Neural progenitor cell (in vitro differentiated cells): ENCODE data around the gene ARHGAP26.

Experiments used
- CTCF ChIP-seq: fragments of 200-600 bp; sonication (generic); IDR thresholded peaks from 2 replicates; pipeline ENCODE4 v1.5.1; 2017; ENCODE audit warnings: antibody characterized with exemption, mild to moderate bottlenecking
- EZH2 ChIP-seq: fragments of 200-600 bp; sonication (generic); IDR thresholded peaks from 2 replicates; pipeline ENCODE4 v1.6.1; 2017; ENCODE audit warnings: antibody characterized with exemption, mild to moderate bottlenecking, moderate library complexity
- EZH2phosphoT487 ChIP-seq: fragments of 200-600 bp; sonication (generic); IDR thresholded peaks from 2 replicates; pipeline ENCODE4 v1.6.1; 2017; ENCODE audit warnings: antibody characterized with exemption

- TF ChIP-seq EZH2 = no peak
- TF ChIP-seq CTCF = no peak
- no peak for TF ChIP-seq EZH2phosphoT487
Observed at GRCh38 chr5:143101725-143102386, 331.7 kb downstream of the ARHGAP26 start.
